ENCODE data around the gene APPBP2.

The APPBP2 gene

GRCh38 chr17:60401819-60402218 lies 124.2 kb downstream of the APPBP2 start:
- Histone ChIP-seq H3K27me3 (ENCODE audit: insufficient read depth, low read depth) (no peaks in the 10 kb centered on the region), H3K4me3 (IDR thresholded peaks at IDR 0.05; ENCODE audit: insufficient read depth, low read depth, low read length) (no peak overlapping the region), H2AFZ (ENCODE audit: low read depth) (no peak overlapping the region), H3K4me2 (no peak overlapping the region), H3K36me3 (ENCODE audit: insufficient read depth) (no peaks in the 10 kb centered on the region), H3K79me2 (ENCODE audit: insufficient read depth, low read depth) (no peaks in the 10 kb centered on the region), H3K4me1 (ENCODE audit: low read depth, poor library complexity, severe bottlenecking) (no peaks in the 10 kb centered on the region), H4K20me1 (ENCODE audit: insufficient read depth) (no peaks in the 10 kb centered on the region), H3K9ac (no peak overlapping the region), H3K27ac (no peak overlapping the region)
- TF ChIP-seq CTCF (conservative IDR thresholded peaks at IDR 0.05; ENCODE audit: low read depth, low read length), result no peak

GRCh38 chr17:60398227-60398959 lies 127.6 kb downstream of the APPBP2 start:
- TF ChIP-seq CTCF (conservative IDR thresholded peaks at IDR 0.05; ENCODE audit: low read depth, low read length), result no peak
- Histone ChIP-seq H2AFZ (ENCODE audit: low read depth) (no peak overlapping the region), H3K36me3 (ENCODE audit: insufficient read depth) (no peaks in the 10 kb centered on the region), H3K27ac (no peak overlapping the region), H3K27me3 (ENCODE audit: insufficient read depth, low read depth) (no peaks in the 10 kb centered on the region), H3K4me1 (ENCODE audit: low read depth, poor library complexity, severe bottlenecking) (peaks cover 1% of the 10 kb centered on the region), H3K79me2 (ENCODE audit: insufficient read depth, low read depth) (no peaks in the 10 kb centered on the region), H3K4me3 (IDR thresholded peaks at IDR 0.05; ENCODE audit: insufficient read depth, low read depth, low read length) (no peak overlapping the region), H3K9ac (no peak overlapping the region), H4K20me1 (ENCODE audit: insufficient read depth) (no peaks in the 10 kb centered on the region), H3K4me2 (no peak overlapping the region)

- no peak for TF ChIP-seq CTCF (conservative IDR thresholded peaks at IDR 0.05; ENCODE audit: low read depth, low read length)
- no peak overlapping the region for H3K4me3 ChIP-seq (IDR thresholded peaks at IDR 0.05; ENCODE audit: insufficient read depth, low read depth, low read length)
- no peaks in the 10 kb centered on the region for H3K27me3 ChIP-seq (ENCODE audit: insufficient read depth, low read depth)
- H3K4me1 ChIP-seq (ENCODE audit: low read depth, poor library complexity, severe bottlenecking), result peaks cover 7% of the 10 kb centered on the region
- no peaks in the 10 kb centered on the region for H3K79me2 ChIP-seq (ENCODE audit: insufficient read depth, low read depth)
- H3K27ac ChIP-seq, result no peak overlapping the region
- H3K36me3 ChIP-seq (ENCODE audit: insufficient read depth), result no peaks in the 10 kb centered on the region
- H3K9ac ChIP-seq, result no peak overlapping the region
- H4K20me1 ChIP-seq (ENCODE audit: insufficient read depth), result no peaks in the 10 kb centered on the region
- H3K4me2 ChIP-seq, result no peak overlapping the region
- no peak overlapping the region for H2AFZ ChIP-seq (ENCODE audit: low read depth)
Measured at GRCh38 chr17:60396412-60396811, 129.6 kb downstream of the APPBP2 start.

GRCh38 chr17:60395508-60396065 lies 130.5 kb downstream of the APPBP2 start:
- H3K4me2 ChIP-seq, result no peak overlapping the region

More at GRCh38 chr17:60395508-60396065, 130.5 kb downstream of the APPBP2 start:
- Histone ChIP-seq H3K36me3 (ENCODE audit: insufficient read depth) (no peaks in the 10 kb centered on the region), H4K20me1 (ENCODE audit: insufficient read depth) (no peaks in the 10 kb centered on the region), H3K4me1 (ENCODE audit: low read depth, poor library complexity, severe bottlenecking) (peaks cover 11% of the 10 kb centered on the region), H3K4me3 (IDR thresholded peaks at IDR 0.05; ENCODE audit: insufficient read depth, low read depth, low read length) (no peak overlapping the region), H3K9ac (no peak overlapping the region), H3K79me2 (ENCODE audit: insufficient read depth, low read depth) (0 out of 2 replicates have a peak, but pooled peaks cover 7% of the 10 kb centered on the region), H3K27me3 (ENCODE audit: insufficient read depth, low read depth) (no peaks in the 10 kb centered on the region), H2AFZ (ENCODE audit: low read depth) (no peak overlapping the region), H3K27ac (no peak overlapping the region)
- no peak for TF ChIP-seq CTCF (conservative IDR thresholded peaks at IDR 0.05; ENCODE audit: low read depth, low read length)

Data from KMS-11 (cell line).